Astrocyte of the spinal cord (primary cell): ENCODE measurements around the gene ACY1.
"Not testable (repeated sequence)": the region's sequence is repeated elsewhere in the genome, so short reads cannot be mapped to it uniquely, and the experiment has no call there.

Experiments used
- DNase-seq: peaks from one replicate; pipeline ENCODE4 v3.0.0; 2011; ENCODE audit warnings: low read depth, low spot score
- H3K4me3 ChIP-seq: 2 replicates; pipeline ENCODE4 v1.5.1; 2011; ENCODE audit warnings: low read depth, mild to moderate bottlenecking, low read length, moderate library complexity
- CTCF ChIP-seq: IDR thresholded peaks from 2 replicates; pipeline ENCODE4 v1.5.1; 2012; ENCODE audit warnings: low read depth, mild to moderate bottlenecking, low read length, inconsistent platforms
- in situ Hi-C: cut with HindIII; loops from 2 replicates; pipeline ENCODE4 v1.10.0; 2017; ENCODE audit warnings: low sequenced_read_pairs

ACY1 gene

DNA sequence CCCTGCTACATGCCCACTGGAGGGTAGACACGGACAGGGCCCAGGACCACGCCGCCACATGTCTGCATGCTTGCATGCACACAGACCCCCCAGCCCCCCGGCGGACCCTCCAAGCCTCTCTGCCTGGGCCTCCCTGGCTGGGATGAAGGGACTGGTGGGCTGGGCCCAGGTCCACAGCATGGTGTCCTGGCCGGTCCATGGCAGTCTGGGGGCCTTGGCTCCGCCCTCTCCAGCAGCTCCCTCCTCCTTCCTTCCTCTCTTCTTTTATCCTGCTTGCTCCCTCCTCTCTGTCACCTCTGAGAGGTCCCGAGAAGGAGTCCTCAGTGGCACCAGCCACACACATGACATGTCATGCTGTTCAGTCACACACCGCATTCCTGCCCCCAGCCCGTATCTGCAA lies 48.6 kb downstream of the ACY1 start:
- in situ Hi-C loops, result no loop called here
- H3K4me3 ChIP-seq, result no peak overlapping the region
- no peak for DNase-seq
- TF ChIP-seq CTCF, result no peak

GRCh38 chr3:52032702-52033408 lies 49.5 kb downstream of the ACY1 start:
- DNase-seq, result no peak
- in situ Hi-C loops, result no loop called here
- H3K4me3 ChIP-seq, result no peak overlapping the region
- TF ChIP-seq CTCF, result no peak

GRCh38 chr3:52033748-52034147 lies 50.4 kb downstream of the ACY1 start:
- DNase-seq, in situ Hi-C loops, H3K4me3 ChIP-seq: not testable (repeated sequence)

- in situ Hi-C loops, result no loop called here
- no peak for DNase-seq
- H3K4me3 ChIP-seq, result no peak overlapping the region
- no peak for TF ChIP-seq CTCF
These were observed 50.9 kb downstream of the ACY1 start for GRCh38 chr3:52034212-52034611.

GRCh38 chr3:52034651-52035050 lies 51.3 kb downstream of the ACY1 start:
- DNase-seq, result no peak
- in situ Hi-C loops, result no loop called here
- no peak for TF ChIP-seq CTCF
- H3K4me3 ChIP-seq, result no peak overlapping the region

DNA sequence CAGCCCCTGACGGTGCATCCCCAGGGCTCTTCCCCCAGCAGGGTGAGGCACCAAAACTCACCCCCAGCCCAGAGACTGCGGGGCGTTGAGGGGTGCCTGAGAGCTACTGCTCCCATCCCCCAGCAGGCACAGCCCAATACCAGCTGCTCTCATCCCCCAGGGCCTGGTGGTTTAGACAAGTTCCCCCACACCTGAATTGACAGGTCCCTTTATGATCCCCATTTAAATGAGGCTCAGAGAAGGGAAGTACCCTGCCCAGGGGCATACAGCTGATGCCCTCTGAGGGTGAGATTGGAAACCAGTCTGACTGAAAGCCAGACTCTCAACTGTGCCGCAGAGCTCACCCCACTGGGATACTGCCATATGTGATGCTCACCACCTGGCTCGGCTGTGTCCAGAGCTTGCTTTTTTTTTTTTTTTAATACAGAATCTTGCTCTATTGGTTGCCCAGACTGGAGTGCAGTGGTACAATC lies 52.9 kb downstream of the ACY1 start:
- no peak for DNase-seq
- in situ Hi-C loops, result no loop called here
- no peak for TF ChIP-seq CTCF
- H3K4me3 ChIP-seq, result no peak overlapping the region

DNA sequence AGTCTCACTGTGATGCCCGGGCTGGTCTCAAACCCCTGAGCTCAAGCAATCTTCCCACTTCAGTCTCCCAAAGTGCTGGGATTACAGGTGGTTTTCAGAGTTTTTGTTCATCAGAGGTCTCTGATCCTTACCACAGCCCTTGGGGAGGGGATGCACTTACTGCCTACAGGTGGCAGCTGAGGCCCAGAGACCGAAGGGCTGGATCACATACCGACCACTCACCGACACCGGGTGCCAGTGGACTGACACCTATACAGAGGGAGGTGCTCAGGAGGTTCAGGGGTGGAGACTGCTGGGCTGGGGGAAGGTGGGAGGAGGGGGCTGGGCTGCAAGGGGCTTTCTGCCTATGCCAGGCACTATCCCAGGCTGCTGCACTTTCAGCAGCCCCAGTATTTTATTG lies 53.5 kb downstream of the ACY1 start:
- no peak for DNase-seq
- in situ Hi-C loops, result no loop called here
- no peak overlapping the region for H3K4me3 ChIP-seq
- TF ChIP-seq CTCF, result no peak
